GM12801 (cell line): ENCODE data around the gene SNX25.

ENCODE experiments used
- TF ChIP-seq, protein P1 (sequence below): IDR thresholded peaks from one replicate; pipeline ENCODE4 v1.5.1; 2011; ENCODE audit warnings: control low read depth; ENCODE audit not compliant: insufficient read length; ENCODE audit errors: extremely low read depth

Gene SNX25

DNA sequence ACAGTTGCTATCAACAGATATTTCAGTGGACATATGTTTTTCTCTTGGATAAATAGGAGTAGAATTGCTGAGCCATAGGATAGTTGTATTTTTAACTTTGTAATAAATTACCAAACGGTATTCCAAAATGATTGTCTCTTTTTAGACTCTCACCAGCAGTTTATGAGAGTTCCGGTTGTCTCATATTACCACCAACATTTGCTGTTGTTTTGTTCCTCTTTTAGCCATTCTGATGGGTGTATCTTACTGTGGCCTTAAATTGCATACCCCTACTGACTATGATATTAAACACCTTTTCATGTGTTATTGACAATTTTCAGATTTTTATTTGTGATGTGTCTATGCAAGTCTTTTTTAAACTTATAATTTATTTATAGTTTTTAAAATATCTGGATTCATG is 39.7 kb downstream of the SNX25 start:
- TF ChIP-seq, protein P1, sequence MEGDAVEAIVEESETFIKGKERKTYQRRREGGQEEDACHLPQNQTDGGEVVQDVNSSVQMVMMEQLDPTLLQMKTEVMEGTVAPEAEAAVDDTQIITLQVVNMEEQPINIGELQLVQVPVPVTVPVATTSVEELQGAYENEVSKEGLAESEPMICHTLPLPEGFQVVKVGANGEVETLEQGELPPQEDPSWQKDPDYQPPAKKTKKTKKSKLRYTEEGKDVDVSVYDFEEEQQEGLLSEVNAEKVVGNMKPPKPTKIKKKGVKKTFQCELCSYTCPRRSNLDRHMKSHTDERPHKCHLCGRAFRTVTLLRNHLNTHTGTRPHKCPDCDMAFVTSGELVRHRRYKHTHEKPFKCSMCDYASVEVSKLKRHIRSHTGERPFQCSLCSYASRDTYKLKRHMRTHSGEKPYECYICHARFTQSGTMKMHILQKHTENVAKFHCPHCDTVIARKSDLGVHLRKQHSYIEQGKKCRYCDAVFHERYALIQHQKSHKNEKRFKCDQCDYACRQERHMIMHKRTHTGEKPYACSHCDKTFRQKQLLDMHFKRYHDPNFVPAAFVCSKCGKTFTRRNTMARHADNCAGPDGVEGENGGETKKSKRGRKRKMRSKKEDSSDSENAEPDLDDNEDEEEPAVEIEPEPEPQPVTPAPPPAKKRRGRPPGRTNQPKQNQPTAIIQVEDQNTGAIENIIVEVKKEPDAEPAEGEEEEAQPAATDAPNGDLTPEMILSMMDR, result no peak

DNA sequence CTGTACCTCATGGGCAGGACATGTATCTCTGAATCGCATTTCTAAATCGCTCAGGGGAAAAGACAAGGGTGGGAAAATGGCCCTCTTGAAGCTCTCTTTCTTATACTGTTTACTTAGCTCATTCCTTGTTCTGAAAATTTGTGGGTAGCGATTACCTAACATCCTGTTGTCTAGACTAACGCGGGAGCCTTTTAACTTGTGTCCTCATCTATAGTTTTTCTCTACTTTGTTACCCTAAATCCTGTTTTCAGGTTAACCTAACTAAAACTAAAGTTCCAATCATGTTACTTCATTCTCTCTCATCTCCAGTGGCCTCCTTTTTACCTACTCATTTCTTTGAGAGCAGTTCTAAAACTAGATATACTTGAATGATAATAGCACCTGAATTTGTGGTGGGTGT is 45.0 kb downstream of the SNX25 start:
- TF ChIP-seq, protein P1, result no peak

DNA sequence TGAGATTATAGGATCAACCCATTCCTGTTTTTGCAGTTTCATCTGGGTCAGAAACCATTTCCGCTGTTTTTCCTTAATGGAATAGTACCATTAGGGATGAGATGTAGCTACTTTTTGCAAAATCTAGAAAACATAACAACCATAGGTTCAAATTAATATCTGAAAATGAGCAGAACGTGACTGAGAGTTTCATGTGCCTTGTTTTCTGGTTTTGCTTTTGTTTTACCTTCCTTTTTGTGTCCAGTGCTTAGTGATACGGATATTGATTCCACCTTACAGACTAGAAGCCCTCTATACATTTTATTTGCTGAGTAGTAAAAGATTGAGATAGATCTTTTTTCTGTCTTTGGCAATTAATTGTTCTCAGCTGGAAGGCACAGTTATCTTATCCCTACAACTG is 46.5 kb downstream of the SNX25 start:
- TF ChIP-seq, protein P1, result no peak

DNA sequence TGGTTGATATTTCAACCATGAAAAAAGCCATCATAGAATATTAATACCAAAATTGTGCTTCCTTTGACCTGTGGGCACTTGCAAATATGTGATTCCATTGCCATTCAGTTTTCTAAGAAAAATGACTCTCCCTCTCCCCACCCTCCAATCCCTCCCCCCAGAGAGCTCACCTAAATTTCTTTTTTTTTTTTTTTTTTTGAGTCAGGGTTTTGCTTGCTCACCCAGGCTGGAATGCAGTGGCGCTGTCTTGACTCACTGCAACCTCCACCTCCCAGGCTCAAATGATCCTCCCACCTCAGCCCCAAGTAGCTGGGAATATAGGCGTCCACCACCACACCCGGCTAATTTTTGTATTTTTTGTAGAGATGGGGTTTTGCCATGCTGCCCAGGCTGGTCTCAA is 47.0 kb downstream of the SNX25 start:
- TF ChIP-seq, protein P1, result no peak

DNA sequence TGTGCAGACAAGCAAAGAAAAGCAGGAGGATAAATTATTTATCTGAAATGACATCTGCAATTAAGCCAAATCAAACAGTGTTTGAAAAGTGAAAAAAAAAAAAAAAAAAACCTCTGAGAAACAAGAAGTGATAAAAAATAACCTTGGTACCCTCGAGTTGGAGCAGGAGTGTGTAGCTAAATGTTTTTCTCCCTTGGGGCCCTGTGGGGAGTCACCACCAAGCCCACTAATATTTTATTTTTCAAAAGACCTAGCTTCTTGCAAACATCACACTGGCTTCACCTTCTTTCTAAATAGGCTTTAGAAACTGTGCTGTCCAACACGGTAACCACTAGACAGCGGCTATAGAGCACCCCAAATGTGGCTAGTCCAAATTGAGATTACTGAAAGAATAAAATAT is 47.7 kb downstream of the SNX25 start:
- TF ChIP-seq, protein P1, result no peak

DNA sequence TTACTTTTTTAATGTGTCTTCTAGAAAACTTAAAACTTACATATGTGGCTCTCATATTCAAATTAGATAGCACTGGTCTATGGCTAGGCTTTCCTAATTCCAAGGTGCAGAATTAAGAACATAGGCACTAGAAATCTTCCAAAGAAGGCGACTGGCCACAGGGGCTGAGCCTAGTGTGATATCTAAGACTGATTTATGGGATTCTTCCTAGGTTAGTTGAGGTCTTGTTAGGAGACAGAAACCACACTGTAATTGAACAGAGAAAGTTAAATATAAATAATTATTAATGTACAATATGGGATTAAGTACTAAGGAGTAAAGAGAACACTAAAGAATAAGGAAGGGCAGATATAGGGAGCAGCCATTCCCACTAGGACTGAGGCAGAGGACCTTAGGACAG is 48.3 kb downstream of the SNX25 start:
- TF ChIP-seq, protein P1, result no peak

DNA sequence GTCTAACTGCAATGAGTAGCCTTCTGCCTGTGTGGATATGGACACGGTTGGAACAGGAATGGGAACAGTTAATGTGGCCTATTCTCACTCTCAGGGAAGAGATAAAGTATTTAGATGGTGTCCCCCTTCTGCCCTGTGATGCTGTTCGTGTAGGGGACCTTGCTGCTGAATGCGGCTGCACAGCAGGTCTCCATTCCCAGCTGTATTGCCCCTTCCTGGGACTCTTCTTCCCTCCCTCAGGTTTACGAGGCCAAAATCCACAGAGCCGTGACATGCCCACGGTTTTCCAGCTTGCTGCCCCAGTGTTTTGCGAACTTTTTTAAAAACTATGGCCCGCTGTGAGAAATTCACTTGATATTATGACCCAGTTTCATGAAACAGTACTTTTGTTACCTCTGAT is 50.3 kb downstream of the SNX25 start:
- TF ChIP-seq, protein P1, result no peak

DNA sequence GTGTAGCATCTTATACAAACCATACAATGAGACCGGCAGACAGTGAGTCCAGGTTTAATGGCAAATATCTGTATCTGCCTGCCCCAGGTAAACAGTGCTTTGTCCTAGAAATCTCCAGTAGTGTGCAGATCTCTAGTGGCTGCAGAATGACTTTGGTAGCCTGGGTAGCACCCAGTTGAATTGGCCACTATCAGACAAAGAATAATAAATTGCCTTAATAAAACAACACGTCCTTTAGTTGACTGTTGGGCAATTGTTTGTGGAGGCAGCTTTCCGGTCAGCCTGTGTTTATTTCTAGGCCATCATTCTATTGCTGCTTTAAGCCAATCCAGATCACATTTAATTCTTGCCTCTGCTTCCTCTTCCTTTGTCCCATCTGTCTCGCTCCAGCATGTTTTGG is 52.5 kb downstream of the SNX25 start:
- TF ChIP-seq, protein P1, result no peak
